HFF-Myc (cell line): ENCODE results near the gene LSAMP.

Source experiments
- DNase-seq: peaks from one replicate; pipeline ENCODE4 v3.0.0-alpha.2; 2011; ENCODE audit warnings: low read depth; ENCODE audit errors: extremely low read depth
- H3K4me3 ChIP-seq: replicated peaks from 2 replicates; pipeline ENCODE4 v1.5.1; 2011; ENCODE audit warnings: low read depth, mild to moderate bottlenecking, control low read depth, low read length
- TF ChIP-seq, protein P1 (sequence below): IDR thresholded peaks from 2 replicates; pipeline ENCODE4 v1.5.1; 2012; ENCODE audit warnings: mild to moderate bottlenecking, low read depth, low read length, control low read depth; ENCODE audit errors: missing control alignments

Gene LSAMP

DNA sequence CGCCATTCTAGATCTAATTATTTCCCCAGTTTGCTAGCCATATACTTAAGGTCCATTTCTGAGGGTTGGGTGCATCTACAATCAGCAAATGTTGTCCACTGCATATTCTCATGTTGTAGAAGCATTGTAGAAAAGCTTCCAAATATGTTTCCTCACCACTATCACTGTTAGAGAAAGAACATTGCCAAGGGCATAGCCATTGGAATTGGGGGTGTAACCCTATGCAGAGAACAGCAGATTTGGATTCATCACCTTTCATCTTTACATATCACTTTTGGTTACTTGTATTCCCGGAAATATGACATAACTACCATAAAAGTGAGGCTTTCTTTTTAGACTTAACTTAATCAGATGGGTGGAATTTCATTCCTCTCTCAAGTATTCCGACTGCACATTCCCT lies 203.6 kb downstream of the LSAMP start:
- TF ChIP-seq, protein P1, sequence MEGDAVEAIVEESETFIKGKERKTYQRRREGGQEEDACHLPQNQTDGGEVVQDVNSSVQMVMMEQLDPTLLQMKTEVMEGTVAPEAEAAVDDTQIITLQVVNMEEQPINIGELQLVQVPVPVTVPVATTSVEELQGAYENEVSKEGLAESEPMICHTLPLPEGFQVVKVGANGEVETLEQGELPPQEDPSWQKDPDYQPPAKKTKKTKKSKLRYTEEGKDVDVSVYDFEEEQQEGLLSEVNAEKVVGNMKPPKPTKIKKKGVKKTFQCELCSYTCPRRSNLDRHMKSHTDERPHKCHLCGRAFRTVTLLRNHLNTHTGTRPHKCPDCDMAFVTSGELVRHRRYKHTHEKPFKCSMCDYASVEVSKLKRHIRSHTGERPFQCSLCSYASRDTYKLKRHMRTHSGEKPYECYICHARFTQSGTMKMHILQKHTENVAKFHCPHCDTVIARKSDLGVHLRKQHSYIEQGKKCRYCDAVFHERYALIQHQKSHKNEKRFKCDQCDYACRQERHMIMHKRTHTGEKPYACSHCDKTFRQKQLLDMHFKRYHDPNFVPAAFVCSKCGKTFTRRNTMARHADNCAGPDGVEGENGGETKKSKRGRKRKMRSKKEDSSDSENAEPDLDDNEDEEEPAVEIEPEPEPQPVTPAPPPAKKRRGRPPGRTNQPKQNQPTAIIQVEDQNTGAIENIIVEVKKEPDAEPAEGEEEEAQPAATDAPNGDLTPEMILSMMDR, result no peak

DNA sequence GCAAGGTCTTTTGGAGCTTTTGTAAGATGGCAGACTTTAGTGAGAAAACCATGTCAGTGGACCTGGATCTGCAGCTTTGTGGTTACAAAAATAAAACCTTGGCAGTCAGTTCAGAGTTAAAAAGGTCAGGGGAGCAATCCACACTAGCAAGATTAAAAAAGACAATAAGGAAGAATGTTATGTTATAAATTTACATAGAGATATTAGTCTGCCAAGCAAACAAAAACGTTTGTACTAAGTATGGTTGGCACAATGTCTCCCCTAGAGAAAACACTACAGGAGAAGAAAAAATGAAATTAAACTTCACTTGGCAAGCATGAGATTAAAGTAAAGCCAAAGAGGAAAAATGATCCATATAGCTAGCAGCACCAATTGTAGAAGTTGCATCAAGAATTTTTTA lies 205.0 kb downstream of the LSAMP start:
- DNase-seq, result no peak
- TF ChIP-seq, protein P1, result no peak
- H3K4me3 ChIP-seq, result no peak overlapping the region

More for the DNA sequence above, 203.6 kb downstream of the LSAMP start:
- DNase-seq, result no peak
- no peak overlapping the region for H3K4me3 ChIP-seq

DNA sequence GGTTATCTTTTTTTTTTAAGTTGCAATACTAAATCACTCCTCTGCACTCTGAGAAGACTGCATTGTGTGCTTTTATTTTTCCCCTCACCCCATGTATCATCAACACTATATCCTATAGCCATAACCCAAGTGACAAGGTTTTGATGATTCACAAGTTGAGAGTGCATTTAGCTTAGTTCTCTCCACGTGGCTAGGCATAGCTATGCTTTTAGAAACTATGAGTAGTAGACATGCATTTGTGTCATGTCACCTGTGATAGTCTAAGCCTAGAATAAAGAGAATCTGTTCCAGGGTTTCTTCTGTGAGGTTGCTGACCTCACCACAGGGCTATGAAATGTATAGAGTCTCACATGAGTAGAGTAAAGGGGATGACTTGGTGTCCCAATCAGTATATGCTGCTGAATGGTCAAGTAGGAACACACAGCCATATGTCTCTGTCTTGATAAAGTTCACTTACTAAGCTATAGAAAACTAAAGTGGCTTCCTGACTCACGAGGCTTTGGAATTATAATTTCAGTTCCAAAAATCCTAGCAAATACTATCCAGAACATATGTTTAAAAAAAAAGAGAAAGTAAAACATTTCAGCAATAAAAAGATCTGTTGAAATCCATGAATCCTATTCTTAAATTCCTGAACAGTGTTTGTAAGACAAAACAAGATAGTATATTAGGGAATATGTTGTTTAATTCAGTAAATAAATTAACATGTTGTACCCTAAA lies 206.3 kb downstream of the LSAMP start:
- no peak for DNase-seq
- H3K4me3 ChIP-seq, result no peak overlapping the region
- TF ChIP-seq, protein P1, result no peak

DNA sequence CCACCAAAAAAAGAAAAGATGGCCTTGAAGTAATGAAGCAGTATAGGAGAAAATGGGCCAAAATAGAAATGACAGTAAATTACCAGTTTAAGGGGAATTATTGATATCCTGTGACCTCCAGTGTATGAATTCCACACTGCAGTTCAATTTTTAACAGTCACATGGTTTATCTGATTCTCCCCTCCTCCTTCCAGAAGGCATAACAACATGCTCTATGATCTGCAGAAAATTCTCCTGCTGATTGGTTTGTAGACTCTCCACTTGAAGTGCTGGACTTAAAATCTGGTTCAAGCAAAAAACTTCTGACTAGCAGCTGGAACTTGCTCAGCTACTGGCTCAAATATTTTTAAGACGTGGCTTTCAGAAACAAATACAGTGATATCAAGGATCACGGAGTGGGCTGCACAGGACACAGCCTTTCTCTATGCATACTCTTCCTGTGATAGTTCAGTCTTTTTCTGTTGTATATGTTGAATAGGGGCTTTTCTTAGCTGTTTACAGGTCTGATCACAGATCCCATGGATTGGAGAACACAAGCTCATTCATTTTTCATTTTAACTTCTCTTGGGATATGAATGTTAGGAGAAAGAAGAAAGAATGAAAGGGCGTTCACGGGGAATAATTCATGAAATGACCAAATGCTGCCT lies 211.5 kb downstream of the LSAMP start:
- TF ChIP-seq, protein P1, result no peak
- H3K4me3 ChIP-seq, result no peak overlapping the region
- DNase-seq, result no peak

DNA sequence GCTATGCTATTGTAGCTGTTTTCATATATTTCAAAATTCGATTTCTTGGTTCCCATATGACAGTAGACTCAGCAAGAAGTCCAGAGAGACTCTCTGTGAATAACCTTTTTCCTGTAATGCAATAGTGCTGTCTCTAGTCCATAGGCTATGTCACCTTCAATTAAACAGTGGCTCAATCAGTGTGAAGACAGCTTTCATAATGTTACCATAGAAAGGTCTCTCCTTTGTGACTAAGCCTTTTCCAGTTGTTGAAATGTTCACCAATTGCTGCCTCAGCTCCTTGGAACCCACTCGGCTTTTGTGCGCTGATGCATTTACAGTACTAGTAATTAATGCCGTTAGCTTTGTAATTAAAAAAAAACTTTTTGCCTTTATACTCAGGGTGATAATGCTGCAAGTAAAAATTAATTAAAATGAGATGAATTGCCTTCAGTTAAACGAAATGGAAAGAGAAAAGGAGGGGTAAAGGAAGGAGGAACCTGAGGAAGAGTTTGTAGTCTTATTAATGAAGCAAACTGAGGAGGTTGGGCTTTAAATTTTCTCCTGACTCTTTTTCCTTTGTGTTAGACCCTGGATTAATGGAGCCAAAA lies 214.8 kb downstream of the LSAMP start:
- no peak overlapping the region for H3K4me3 ChIP-seq
- DNase-seq, result no peak
- TF ChIP-seq, protein P1, result no peak

DNA sequence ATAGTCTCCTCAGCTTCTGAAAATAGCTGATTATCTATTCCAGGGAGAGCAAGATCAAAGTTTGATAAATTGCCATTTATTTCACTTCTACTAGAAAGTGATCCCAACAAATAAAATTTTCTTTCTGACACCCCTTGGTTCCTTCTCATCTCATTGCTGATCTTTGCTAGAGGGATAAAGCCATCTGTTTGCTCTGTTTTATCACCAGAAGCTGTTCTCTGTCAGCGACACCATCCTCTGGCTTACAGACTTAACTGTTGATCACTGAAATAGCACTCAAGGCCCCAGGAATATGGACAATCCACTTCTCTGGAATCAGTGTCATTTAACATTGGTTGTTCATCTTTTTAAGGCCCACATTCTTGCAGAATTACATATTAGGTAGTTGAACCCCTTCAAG lies 219.0 kb downstream of the LSAMP start:
- DNase-seq, result no peak
- TF ChIP-seq, protein P1, result no peak

More for the DNA sequence above, 219.0 kb downstream of the LSAMP start:
- no peak overlapping the region for H3K4me3 ChIP-seq
